CD4-positive, alpha-beta T cell treated with Interferon gamma for 1 hour (primary cell): ENCODE measurements around the gene FOXB1.

Experiments
- DNase-seq: peaks from one replicate; pipeline ENCODE4 v3.0.0-alpha.2; 2020

Gene FOXB1

DNA sequence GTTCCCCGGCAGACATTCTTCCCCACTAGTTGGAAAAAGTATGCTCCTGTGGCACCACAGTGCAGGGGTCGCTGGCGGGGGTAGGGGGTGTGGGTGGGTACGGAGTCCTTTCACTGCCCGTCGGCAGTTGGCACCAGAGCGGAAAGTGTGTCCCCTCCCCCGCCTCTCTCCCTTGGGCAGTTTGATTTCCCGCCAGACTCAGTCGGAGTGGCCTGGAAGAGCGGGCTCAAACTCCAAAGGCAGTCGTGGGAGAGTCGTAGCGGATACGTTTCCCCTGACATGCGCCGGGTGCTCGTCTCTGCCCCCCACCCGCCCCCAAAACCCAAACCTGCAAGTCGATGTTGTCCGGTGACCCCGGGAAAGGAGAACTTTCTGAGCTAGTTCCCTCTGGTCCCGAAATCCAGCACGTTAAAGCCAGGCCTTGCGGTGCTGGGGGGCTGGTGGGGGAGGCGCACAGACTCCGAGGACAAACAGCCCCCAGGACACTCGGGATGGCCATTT, 4.4 kb upstream of the FOXB1 start:
- DNase-seq, result no peak

DNA sequence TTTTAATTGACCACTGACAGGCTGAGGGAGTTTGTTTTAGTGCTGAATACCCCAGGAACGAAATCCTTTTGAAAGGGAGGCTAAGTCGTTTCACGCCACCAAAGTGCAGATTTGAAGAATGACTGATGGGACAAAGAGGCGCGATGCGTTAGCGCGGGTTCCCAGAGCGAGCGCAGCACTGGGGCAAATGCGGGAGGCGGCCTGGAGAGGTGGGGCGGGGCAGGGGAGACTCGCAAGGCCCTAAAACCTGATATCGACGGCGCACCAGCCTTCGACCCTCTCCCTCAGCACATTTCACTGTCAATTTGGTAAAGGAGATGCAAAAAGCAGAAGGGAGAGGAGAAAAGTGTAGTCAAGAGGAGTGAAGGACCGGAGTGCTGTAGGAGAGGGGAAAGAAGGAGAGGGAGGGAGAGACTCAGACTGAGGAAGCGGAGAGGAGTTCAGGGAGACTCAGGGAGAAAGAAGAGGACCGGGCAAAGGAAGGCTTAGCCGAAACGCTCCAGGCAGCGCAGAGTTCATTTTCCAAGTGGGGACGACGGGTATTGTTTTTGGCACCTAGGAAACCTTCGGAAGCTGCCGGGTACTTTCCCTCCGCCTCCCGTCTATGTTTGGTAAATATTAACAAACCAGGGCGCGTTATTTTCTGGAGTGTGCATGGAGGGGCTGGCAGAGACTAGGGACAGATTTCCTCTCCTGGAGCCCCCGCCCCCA, 3.8 kb upstream of the FOXB1 start:
- DNase-seq, result no peak

DNA sequence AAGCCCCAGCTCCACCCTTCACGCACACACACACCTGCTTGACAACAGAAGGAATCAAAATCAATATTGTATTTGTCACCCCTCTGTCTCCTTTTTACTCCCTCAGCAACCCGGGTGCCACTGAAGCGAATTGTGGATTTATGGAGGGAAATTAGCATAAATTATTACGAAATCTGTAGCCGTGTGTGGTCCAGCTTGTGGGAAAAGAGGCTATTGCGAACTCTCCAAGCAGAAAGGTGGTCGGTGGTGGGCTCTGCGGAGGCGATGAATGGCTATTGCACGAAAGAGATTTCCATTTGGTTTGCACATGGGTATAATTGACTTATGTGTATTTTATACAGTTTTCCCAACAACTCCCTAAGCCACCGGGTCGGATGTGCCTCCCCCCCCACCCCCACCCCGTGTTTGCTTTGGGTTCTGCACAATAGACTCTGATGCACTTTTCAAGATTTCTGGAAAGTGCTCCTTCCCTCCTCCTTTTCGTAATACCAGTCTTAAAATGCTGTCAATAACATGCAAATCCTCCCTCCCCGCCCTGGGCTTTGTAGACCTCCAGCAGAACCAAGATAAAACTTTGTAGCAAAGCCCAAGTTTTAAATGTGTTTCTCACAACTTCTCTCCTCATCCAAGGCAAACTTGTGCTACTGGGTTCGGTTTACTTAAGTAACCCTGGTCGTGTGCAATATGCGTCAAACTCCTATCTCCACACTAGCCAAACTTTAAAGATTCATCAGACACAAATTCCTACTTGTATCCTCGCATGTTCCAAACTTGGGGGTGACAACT, 3.1 kb upstream of the FOXB1 start:
- DNase-seq, result no peak

DNA sequence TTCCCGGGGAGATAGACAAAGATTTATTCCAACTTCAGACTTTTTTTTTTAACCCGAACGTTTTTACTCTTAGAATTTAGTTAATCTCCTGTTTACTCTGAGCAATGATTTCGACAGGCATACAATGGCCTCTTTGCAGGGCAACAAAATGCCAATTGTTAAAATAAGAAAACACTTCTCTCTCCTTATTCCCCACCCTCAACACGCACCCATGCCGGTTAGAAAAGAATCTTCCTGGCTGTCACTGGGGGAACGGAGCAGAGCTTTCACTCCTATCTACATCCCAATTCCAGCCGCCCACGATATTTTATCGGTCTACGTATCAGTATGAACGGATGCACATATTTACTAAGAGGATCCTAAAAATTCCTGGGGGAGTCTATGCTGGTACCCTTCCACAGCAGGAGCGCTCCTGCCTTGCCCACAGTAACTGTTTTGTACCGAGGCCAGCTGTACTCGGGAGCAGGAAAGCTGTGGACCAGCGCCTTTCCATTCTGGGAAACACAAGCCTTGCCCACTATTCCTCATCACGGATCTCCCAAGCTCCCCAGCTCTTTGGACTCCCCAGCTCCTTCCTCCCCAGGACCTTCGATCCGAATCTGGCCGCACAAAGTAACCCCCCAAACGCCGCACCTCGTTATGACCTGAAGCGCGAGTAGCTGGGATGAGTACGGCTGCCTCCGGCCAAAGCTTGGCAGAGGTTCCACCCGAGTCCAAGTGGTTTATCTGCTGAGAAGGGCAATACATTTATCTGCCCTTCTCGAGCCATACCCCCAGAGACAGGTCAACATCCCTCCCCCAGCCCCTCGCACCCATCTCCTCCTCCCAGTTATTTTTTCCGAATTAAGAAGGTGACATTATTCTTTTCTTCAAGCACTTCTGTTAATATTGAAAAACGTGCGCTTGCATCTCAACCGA, 2.2 kb upstream of the FOXB1 start:
- no peak for DNase-seq

DNA sequence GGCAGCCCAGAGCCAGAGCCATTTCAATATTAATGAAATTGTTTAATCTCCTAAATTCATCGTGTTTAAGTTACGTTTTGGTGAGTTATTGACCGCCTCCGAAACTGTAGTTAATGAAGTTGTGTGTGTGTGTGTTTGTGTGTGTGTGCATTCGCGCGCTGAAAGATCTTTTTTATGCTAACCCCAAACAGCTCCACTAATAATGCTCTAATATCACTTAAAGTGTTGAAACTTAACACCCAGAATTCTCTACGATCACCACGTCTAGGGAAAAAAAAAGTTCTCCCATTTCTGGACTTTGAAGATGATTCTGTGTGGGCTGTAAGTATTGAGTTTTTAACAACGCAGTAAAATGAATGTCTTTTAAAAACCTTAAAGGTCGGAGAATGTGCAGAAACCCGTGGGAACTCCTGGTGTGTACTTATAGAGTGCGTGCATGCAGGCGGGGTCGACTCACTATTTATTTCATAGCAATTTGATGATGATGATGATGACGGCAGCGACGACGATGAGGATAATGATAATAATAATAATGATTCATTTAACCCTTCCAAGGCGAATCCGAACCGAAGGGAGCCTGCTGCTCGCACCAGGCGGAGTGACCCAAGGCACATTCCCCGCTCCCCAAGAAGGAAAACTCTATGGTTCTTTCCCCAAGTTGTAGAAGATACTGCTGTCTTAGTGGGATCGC, 1.4 kb upstream of the FOXB1 start:
- no peak for DNase-seq

DNA sequence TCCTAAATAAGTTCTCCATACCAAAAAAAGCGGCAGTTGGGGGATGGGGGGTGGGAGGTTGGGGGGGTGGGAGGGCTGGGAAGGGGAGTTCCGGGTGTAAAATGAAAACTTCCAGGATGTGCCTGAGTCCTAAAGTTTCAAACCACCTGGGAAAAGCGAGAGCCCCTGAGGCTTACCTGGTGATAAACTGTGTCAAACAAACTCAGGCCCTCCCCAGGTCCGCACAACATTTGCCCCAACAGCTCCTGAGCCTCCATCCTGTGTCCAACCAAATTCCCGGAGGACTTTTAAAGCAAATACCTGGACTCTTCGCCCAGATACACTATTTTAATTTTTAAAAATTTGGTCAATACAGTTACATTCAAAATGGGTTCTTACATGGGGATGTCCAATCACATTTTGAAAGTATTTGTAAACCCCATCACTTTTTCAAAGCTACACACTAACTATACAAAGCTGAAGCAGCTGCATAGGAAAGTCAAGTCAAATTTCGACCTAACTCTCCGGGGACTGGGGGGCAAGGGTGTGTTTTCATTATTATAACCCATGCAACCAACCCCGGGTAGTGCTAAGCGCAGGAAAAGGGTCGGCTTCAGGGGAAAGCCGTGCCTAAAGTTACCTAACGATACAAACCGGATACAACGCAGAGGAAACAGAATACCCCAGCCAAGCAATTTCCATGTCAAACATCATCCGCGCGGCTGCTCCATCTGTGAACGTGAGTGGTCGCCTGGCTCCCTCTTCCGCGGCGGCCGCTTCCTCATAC, 685 bp upstream of the FOXB1 start:
- DNase-seq, result no peak

DNA sequence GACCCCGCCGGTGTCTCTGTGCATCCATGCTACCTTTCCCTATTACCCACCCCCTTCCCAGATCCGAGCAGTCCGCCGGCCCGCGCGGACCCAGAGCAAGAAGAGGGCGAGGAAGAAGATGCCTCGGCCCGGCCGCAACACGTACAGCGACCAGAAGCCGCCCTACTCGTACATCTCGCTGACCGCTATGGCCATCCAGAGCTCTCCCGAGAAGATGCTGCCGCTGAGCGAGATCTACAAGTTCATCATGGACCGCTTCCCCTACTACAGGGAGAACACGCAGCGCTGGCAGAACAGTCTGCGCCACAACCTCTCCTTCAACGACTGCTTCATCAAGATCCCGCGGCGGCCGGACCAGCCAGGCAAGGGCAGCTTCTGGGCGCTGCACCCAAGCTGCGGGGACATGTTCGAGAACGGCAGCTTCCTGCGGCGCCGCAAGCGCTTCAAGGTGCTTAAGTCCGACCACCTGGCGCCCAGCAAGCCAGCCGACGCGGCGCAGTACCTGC, 788 bp downstream of the FOXB1 start:
- DNase-seq, result no peak

DNA sequence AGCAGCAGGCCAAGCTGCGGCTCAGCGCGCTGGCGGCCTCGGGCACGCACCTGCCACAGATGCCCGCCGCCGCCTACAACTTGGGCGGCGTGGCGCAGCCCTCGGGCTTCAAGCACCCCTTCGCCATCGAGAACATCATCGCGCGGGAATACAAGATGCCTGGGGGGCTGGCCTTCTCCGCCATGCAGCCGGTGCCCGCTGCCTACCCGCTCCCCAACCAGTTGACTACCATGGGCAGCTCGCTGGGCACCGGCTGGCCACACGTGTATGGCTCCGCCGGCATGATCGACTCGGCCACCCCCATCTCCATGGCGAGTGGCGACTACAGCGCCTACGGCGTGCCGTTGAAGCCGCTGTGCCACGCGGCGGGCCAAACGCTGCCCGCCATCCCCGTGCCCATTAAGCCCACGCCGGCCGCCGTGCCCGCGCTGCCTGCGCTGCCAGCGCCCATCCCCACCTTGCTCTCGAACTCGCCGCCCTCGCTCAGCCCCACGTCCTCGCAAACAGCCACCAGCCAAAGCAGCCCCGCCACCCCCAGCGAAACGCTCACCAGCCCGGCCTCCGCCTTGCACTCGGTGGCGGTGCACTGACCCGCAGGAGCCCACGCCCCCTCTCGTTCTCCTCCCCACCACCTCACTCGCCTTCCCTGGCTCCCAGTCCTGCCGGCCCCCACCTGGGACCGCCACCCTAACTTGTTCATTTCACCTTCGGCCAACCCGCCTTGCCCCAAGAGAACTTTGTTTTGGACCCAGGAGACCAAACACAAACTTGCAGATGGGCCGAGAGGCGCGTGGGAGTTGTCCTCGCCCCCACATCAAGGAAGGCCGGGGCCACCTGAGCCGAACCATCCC, 1.5 kb downstream of the FOXB1 start:
- DNase-seq, result no peak

DNA sequence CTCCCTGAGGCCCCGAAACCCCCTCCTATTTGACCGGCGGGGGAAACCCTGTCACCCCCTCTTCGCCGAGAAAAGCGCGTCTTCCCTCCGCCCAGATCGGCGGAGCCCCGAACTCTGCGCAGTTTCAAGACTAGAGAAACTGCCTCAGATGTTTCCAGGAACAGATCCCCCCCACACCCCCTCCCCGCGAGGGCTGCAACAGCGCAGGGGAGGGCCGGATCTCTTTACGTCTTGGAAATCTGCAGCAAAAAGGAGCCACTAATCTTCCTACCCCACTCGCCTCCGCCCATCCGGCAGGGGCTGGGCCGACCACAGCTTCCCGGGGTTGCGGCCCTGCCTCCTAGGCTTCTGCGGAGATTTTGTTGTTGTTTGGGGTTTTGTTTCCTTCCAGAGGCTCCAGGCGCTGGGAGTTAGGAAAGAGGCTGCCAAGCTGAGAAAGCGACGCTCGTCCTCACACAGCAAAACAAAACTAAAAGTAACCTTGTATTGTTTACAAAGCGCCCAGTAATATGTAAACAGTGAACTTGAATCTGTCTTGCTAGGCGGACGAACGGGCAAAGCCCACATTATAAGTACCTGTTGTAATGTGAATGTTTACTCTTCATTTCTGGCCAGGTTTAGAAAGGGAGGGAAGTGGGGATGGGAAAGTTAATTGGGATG, 2.2 kb downstream of the FOXB1 start:
- DNase-seq, result peak; percentile 33

DNA sequence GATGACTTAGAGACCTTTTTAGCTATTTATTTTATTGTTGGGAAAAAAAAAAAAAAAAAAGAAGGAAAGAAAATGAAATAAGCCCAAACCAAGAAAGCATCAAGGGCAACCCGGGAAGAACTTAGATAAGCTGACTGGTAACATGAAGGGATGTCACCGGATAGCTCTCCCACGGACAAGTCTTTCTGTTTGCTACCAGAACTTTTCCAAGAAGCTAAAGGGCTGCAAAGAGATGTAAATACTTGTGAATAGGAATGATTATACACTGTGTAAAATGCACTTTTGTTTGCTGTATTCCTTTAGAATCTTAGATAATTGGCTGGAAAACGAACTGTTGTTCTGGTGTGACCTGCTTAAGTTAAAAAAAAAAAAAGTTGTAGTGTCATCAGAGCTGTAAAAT, 2.8 kb downstream of the FOXB1 start:
- no peak for DNase-seq

DNA sequence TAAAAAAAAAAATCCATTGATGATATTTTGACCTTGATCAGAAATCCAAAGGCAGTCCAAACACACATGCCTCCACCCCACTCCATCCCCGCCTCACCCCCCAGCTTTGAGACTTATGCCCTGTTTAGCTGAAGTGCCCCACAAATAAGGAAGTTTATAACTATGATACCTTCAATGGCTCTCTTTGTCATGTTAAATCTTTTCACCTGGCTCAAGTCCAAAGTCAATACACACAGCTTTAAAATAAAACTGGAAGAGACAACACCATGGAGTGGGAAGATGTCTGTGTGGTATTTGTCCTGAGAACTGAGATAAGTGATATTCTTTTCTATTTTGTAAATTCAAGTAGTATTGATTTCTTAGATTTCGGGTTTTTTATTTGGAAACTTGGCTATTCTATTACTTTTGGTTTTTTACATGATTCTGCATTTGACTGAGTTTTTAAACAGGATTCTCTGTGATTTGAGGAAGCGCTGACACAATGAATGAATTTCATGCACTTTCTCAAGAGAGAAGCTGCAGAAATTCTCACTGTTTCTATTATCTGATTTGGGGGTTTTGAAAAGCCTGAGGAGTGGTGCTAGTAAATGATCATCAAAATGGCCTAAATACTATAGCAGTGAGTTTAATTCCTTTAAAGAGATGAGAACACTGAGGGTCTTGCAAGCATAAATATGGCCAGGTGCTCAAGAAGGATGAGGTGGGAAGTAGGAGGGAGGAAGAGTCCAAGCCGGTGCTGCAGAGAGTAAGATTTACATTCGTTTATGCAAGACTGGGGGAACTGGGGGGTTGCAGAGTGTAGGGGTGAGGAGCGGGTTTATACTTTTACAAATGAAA, 5.2 kb downstream of the FOXB1 start:
- DNase-seq, result no peak

DNA sequence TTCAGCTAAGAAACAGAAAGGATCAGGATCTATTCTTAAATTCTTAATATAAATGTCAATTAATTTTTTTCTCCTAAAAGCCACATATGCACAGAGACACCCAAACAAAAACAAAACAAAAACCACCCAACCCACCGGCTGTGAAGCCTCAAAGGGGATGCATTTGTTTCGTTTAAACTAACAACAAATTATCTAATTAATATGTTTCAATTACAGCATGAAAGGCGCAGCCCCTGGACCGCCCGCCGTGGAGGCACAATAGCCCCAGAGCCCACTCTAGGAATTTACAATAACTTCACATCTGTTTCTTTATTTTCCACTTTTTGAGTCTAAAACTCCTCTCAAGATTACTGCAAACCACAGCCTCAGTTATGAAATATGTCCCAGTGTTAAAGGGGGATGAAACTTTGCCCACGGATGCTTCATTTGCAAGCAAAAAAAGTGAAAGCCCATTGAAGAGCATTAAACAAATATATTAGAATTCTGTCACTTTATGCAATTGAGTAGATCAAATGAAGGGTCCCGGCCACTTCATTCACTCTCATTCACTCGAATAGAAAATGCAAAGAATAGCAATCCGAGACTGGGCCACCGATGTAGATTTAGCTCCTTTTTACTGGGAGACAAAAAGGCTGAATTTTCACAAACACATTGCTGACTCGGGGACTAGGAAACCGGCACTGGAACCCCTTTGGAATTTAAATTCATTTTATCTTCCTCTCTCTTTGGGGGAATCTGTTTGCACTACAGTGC, 6.0 kb downstream of the FOXB1 start:
- no peak for DNase-seq

DNA sequence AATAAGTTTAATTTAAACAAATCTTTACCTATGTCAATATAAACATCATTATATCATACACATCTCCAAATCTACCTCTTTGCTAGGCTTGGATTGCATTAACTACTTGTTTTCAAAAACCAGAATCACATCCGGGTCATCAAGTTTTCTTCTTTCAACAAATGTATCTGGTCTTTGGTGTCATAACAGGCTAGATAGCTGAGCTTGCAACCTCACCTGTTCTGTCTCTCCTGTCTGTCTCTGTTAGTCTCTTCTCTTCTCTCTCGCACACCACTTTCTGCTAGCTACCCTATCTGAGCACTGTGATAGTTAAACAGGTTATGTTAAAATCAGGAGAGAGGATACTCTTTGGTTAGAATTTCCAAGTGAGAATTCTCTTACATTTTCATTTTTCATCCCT, 6.7 kb downstream of the FOXB1 start:
- no peak for DNase-seq

DNA sequence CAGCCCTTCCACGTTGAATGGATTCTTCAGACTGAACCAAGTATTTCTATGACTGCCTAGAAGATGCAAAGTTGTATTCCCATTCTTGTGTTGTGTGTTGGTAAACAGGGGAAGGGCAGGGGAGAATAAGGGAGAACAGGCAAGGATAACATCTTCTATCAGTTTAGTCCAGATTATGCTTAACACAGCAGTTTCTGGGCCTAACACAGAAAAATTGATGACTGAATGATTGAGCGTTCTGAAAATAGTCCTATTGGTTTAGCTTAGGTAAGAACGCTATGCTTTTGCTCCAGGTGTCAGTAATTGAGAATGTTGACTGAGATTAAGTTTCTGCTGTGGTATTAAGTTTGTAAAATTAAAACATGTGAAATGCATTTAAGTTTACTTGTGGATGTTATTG, 8.6 kb downstream of the FOXB1 start:
- DNase-seq, result no peak

DNA sequence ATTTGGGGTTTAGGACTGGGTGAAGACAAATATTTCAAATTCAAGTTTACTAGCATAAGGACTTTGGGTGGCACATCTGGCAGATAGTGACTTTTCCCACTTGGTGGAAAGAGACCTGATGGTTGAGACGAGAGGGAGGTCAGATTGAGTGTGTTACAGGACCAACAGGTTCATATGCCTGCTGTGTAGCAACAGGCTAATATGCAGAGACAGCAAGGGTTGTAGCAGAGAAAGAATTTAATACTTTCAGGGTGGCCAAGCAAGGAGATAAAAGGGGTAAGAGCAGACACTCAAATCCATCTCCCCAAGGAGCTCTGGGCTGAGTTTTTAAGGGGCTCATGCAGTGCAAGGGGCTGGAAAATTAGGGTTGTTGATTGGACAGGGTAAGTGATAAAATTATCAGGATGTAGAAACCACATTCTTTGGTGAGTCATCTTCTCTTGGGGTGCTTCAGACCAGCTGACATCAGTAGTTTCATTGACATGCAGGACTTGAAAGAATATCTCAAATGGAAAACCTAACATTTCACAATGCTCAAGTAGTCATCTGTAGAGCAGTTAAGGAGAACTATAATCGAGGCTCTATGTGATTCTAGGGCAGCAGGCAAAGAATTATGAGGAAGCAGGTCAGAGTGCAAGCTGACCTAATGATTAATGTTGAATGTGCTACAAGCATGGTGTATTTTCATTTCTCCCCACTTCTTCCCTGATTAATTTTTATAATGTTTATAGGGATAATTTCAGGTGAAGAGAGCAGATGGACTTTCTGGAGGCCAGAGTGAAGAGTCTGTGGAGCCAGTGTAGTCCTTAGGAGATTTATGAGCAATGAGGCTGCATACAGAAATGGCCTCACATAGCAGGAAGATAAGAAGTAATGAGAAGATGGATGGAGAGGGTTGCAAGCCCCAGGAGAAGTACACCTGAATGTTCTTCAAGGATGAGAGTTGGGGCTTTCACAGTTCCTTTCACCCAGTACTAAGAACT, 13.7 kb downstream of the FOXB1 start:
- no peak for DNase-seq

DNA sequence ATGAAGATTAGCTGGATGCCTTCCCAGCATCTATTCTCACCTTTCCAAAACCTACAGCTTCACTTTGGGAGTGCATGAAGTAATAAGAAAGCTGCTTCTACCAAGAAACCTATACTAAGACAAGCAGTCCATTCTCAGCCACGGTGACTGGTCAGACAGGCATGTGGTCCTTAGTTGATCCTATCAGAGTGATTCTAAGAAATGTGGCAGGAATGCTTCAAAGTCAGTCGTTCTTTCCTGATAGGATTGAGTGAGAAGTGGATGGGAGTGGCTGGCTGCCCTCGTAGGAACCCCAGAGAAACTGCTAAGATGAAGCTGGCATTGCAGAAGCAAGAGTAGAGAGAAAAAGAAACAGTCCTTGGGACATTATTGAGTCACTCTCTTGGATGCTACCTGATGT, 16.6 kb downstream of the FOXB1 start:
- no peak for DNase-seq
